HG03520 (cell line): Measurements from ENCODE around the gene DEFB112.

Experiments used
- ATAC-seq: cut with Tn5 transposase; IDR thresholded peaks from one replicate; pipeline ENCODE4 v1.9.1; 2021; ENCODE audit warnings: mild to moderate bottlenecking, moderate library complexity; ENCODE audit not compliant: unreplicated experiment

The DEFB112 gene

GRCh38 chr6:50003139-50003538, 46.6 kb downstream of the DEFB112 start:
- ATAC-seq, result no peak

GRCh38 chr6:49995278-49995677, 54.5 kb downstream of the DEFB112 start:
- no peak for ATAC-seq
